ENCODE results near the gene SMIM28. TPM values are rescaled to one million over a fixed set of nuclear protein-coding genes. Genes with fewer than 3 reads are reported as not detected.
A peak's percentile ranks its signal among the peaks of the same experiment; 100 is the strongest.

Gene SMIM28
- total and polyA plus RNA-seq, 12 donors = not detected

DNA sequence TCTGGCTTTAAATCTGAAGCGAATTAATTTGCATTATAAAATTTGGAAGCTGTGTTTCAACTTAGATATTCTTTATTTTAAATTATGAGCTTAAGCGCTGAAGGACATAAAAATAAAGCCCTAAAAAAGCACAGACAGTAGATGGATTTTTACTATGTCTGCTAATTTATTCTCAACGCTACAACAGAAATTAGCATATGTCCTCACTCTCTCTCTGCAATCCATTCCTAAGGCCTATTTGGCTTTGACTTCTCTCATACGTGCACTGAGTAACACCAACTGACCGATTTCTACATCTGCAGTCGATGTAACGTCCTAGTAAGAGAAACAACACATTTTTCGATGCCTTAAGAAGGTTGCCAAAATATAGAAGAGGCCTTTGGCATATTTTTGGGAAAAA lies 50.0 kb downstream of the SMIM28 start:
- Histone ChIP-seq H3K9me3 (no peaks in the 10 kb centered on the region), H3K36me3 (peaks cover 0 to 50% (median 13%) of the 10 kb centered on the region in 9 donors), H3K4me3 (no peak overlapping the region), H3K27ac (peak overlapping the region in 7 of 10 donors; percentile 45 to 83 (median 52)), H3K27me3 (no peaks in the 10 kb centered on the region), H3K4me1 (peaks cover 0 to 65% (median 40%) of the 10 kb centered on the region in 9 donors)
- TF ChIP-seq, protein P1, sequence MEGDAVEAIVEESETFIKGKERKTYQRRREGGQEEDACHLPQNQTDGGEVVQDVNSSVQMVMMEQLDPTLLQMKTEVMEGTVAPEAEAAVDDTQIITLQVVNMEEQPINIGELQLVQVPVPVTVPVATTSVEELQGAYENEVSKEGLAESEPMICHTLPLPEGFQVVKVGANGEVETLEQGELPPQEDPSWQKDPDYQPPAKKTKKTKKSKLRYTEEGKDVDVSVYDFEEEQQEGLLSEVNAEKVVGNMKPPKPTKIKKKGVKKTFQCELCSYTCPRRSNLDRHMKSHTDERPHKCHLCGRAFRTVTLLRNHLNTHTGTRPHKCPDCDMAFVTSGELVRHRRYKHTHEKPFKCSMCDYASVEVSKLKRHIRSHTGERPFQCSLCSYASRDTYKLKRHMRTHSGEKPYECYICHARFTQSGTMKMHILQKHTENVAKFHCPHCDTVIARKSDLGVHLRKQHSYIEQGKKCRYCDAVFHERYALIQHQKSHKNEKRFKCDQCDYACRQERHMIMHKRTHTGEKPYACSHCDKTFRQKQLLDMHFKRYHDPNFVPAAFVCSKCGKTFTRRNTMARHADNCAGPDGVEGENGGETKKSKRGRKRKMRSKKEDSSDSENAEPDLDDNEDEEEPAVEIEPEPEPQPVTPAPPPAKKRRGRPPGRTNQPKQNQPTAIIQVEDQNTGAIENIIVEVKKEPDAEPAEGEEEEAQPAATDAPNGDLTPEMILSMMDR (IDR thresholded peaks at IDR 0.05) = no peak
- intact Hi-C loops (cut with DNase I) = loop anchor here (2.0 to 10.0 kb wide), 10 partner anchors 85 to 345 kb away; partner anchors contain the start of gene CCDC28A (in 1 of the 10)
- no peak for ATAC-seq
- DNase-seq = no peak
- WGBS, 2 donors = 64 to 75% methylated on average over 8 of the region's 8 CpGs

DNA sequence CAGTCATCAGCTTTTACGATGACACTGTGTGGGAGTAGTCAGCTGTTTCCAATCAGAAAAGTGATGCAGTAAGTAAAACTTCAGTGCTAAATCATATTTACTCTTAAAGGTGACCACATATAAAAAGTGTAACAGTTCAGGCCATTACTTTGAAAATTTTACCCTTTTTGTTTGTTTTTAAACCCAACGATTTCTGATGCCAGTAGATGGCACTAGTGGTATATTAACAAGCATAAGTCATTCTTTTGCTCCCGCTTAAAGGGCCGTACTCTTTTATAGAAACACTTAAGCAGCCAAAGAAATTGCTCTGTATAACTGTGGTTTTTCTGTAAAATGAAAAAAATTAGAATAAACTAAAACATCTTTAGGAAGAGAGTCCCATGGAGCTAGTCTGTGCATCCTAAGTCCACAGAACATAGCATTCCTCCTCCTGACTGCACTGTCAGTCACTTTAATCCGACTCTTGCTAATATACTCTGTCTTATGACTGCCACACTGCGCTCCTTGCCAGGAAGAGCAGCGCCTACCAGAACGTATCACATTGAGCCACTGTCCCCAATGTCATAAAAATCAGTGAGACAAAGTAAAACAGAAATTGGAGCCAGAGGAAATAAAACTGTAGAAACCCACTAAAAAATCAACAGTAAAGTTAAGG lies 51.4 kb downstream of the SMIM28 start:
- Histone ChIP-seq H3K27ac (peak overlapping the region in 9 of 10 donors; percentile 17 to 83 (median 55)), H3K4me3 (peak overlapping the region in 5 of 10 donors; percentile 1 to 23 (median 18)), H3K4me1 (peaks cover 0 to 59% (median 32%) of the 10 kb centered on the region in 9 donors), H3K27me3 (no peaks in the 10 kb centered on the region), H3K9me3 (no peaks in the 10 kb centered on the region), H3K36me3 (peaks cover 0 to 50% (median 3%) of the 10 kb centered on the region in 9 donors)
- peak in 5 of 8 donors; percentile 32 to 55 (median 39) for ATAC-seq
- 29 to 30% methylated on average over 8 of the region's 8 CpGs for WGBS, 2 donors
- intact Hi-C loops (cut with DNase I) = loop anchor here (2.0 to 10.0 kb wide), 10 partner anchors 83 to 343 kb away; partner anchors contain the start of gene CCDC28A (in 1 of the 10)
- no peak for DNase-seq
- TF ChIP-seq, protein P1 (IDR thresholded peaks at IDR 0.05) = peak; percentile 36 to 80 (median 61)

DNA sequence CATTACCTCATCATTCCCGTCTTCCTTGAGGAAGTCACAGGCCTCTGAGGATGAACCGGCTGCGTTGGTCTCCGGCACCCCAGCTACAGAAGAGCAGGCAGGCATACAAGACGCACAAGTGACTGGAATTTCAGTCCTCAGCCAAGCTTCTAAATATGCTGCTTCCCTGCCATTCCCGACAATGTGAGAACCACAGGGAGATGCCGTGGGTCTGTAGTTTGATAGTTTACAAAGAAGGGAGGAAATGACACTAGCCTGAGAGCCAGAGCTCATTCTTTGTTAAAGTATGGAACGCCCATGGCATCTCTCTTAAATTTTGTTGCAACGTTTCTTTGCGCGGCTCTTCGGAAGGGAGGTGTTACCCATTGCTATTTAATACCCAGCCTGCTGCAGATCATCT lies 52.1 kb downstream of the SMIM28 start:
- Histone ChIP-seq H3K4me3 (peak overlapping the region in 6 of 10 donors; percentile 1 to 23 (median 16)), H3K4me1 (peaks cover 0 to 62% (median 32%) of the 10 kb centered on the region in 9 donors), H3K27me3 (no peaks in the 10 kb centered on the region), H3K27ac (peak overlapping the region in 9 of 10 donors; percentile 17 to 83 (median 55)), H3K36me3 (peaks cover 0 to 43% (median 0%) of the 10 kb centered on the region in 9 donors), H3K9me3 (no peaks in the 10 kb centered on the region)
- ATAC-seq (peak in 3 of 8 donors; percentile 19 to 27 (median 20)), DNase-seq (no peak)
- intact Hi-C loops (cut with DNase I) = loop anchor here (2.0 to 10.0 kb wide), 16 partner anchors 75 to 343 kb away; partner anchors contain the start of gene CCDC28A (in 1 of the 10)
- WGBS, 2 donors = 45 to 51% methylated on average over 12 of the region's 12 CpGs
- TF ChIP-seq, protein P1 (IDR thresholded peaks at IDR 0.05) = no peak

DNA sequence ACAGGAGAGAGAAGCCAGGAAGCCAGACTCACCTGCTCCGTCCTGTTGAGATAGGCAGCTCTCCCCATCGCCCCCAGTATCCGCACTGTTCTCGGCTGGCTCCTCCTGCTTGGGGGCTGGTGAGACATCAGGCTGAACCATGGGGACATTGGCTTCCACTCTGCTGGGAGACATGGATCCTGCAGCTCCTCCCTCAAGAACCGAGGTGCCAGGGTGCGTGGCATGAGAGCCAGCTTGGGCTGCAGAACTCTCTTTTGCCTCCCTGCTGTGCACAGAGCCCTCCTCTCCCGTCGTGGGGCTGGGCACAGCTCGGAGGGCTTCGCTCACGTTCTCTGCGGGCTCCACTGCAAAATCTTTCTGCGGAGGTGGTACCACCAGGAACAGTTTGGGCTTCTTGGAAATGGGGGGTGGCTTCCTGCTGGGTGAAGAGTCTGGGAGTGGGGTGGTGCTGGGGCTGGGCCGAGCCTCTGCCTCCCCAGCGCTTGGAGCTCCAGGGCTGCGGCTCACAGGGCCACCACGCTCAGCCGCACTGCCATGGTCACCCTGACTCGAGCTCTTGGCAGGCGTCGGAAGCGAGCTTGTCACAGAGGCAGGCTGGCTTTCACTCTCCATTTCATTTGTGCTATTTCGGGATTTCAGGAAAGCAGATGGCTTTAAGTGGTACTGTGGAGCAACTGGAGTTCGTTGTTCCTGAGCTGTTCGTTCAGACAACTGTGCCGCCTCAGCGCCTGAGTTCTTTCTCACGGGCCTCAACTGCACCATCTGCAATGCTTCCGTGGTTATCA lies 52.8 kb downstream of the SMIM28 start:
- Histone ChIP-seq H3K36me3 (peaks cover 0 to 36% (median 0%) of the 10 kb centered on the region in 9 donors), H3K27ac (peak overlapping the region; percentile 38 to 83 (median 74)), H3K27me3 (no peaks in the 10 kb centered on the region), H3K9me3 (no peaks in the 10 kb centered on the region), H3K4me1 (peaks cover 0 to 65% (median 36%) of the 10 kb centered on the region in 9 donors), H3K4me3 (peak overlapping the region in 5 of 10 donors; percentile 1 to 23 (median 18))
- DNase-seq (peak; percentile 61 to 63), ATAC-seq (peak; percentile 63 to 90 (median 83))
- 56 to 72% methylated on average over 29 of the region's 29 CpGs for WGBS, 2 donors
- intact Hi-C loops (cut with DNase I) = loop anchor here in 8 of 10 donors (2.0 to 10.0 kb wide), 8 partner anchors 74 to 158 kb away; no protein-coding TSS in a partner anchor
- TF ChIP-seq, protein P1 (IDR thresholded peaks at IDR 0.05) = no peak
